GM19023 (cell line): Measurements from ENCODE around the gene NME2.
"Not testable (repeated sequence)": the region's sequence is repeated elsewhere in the genome, so short reads cannot be mapped to it uniquely, and the experiment has no call there.

ENCODE experiments used
- ATAC-seq: cut with Tn5 transposase; IDR thresholded peaks from one replicate; pipeline ENCODE4 v1.9.1; 2021; ENCODE audit warnings: mild to moderate bottlenecking, moderate library complexity; ENCODE audit not compliant: unreplicated experiment

Gene NME2

DNA sequence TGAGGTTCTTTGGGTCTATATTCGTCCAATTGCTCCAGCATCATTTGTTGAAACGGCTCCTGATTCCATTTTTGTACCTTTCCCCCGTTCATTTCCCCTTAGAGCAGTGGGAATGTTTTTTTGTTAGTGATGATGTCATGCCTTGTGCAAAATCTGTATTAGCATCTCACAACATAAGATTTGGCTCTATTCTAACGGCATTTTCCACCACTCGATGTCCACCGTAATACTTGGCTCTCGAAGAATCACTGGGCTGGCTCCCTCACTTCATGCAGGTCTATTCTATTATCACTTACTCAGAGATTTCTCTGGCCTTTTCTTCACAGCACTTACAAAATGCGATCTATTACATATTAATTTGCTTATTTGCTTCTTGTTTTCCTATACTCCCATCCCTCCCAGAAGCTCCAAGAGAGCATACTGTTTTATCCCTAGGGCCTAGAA, 13.4 kb upstream of the NME2 start:
- no peak for ATAC-seq

GRCh38 chr17:51153210-51154072, 12.8 kb upstream of the NME2 start, which contains the start of gene NME1:
NME1 (plus strand) TSS chr17:51153559; CDS start chr17:51155655, 2,096 bp downstream.
- ATAC-seq, result peak; percentile 84

GRCh38 chr17:51154176-51154575, 12.0 kb upstream of the NME2 start:
- ATAC-seq, result no peak

- no peak for ATAC-seq
Measured at GRCh38 chr17:51155416-51155815, 10.8 kb upstream of the NME2 start.

GRCh38 chr17:51159604-51160003, 6.6 kb upstream of the NME2 start:
- ATAC-seq, result no peak

- no peak for ATAC-seq
Measured at GRCh38 chr17:51161541-51161940, 4.7 kb upstream of the NME2 start.

DNA sequence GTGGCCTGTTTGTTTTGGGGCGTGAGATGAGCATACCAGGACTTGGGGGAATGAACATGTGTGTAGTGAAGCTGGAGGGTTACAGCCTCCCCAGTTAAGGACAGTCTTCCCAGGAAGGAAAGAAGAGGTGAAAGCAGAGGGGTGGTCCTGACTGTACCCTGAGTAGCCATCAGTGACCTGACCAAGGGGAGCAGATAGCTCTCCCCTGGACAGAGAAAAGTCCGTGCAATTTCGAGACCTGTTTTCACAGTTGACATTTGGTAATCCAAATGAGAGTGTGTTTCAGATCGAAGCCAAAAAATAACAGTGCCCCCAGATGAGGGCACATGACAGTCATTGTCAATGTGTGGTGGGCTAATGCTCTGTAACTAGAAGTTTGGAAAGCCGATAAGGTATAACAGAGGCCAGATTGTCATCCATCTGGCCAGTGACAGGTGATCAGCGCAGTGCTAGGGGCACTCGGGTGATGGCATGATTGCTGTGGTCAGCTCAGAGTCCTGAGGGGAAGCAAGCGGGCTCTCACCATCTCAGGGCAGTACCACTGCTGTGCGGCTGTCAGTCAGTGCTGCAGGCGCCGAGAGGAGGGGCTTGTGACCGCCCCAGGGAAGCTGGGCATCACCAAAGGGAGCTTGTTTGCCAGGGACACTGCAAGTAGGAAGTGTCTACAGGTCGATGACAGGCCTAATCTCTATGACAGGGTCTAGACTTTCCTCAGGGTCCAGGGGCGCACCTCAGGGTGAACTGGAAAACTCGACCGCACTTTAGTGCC, 1.1 kb upstream of the NME2 start:
- ATAC-seq, result no peak

DNA sequence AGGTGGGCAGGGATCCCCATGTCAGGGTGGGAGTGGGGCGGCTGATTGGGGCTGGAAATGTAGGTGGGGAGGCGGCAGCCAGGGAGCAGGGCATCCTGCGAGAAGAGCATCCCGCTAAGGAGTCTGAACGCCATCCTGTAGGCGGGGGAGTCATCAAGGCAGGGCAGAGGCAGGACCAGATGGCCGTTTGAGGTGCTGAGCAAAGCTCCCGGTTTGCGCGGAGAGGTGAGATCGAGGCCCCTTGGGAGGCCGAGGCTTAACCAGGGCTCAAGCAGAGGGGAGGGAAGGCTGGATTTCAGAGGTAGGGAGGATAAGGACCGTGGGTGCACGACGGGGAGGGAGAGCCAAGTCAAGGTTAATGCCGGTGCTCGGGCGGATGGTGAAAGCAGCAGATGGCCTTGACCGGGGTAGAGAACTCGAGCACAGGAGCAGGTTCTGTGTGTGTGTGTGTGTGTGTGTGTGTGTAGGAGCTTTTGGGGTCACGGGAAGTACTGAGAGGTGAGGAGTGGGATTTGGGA, 472 bp upstream of the NME2 start:
- peak; percentile 22 for ATAC-seq

DNA sequence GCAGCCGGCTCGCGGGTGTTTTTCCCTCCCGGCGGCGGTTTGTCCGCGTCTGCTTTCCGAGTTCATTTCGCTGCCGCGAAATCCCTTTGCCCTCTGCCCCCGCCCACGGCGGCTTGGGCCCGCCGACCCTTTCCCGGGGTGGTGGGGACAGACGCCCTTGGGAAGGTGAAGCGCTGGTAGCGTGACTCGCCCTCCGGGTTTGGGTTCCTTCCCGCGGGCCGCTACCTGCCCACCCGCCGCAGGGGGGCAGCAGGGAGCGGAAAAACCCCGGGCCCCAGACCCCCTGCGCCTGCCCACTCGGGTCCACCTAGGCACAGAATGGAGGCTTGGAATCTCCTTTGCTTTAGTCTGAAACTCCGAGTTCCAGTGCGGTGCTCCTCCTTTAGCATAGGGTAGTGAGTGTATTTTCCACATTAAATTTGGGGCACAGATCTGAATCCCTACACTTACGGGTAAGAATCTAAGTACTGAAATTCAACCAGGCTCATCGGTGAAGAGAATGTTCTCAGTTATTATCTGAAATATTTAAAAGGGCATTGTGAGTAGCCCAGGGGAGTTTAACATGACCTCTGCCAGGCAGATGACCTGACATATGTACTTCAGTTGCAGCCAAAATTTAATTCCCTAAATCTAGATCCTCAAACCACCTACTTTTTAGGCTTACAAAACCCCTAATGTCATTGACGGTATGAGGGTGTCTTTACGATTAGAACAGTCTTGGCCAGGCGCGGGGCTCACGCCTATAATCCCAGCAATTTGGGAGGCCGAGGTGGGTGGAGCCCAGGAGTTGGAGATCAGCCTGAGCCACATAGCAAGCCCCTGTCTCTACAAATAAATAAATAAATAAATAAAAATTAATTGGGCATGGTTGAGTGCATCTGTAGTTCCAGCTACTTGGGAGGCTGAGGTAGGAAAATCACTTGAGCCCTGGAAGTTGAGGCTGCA, 1.0 kb downstream of the NME2 start:
- peak; percentile 50 for ATAC-seq

DNA sequence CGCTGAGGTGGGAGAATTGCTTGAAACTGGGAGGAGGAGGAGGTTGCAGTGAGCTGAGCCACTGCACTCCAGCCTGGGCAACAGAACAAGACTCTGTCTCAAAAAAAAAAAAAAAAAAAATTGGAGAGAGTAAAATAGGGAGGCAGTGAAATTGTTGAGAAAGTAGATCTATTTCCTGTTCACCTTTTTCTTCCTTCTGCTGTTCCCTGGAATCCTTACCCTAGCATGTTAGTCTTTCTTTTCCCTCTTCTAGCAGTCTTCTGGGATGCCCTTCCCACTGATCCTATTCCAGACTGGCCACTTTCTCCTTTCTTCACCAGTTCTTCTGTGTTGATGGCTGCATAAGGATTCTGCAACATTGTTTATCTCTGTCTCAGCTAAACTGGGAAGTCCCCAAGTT, 3.1 kb downstream of the NME2 start:
- ATAC-seq, result no peak

DNA sequence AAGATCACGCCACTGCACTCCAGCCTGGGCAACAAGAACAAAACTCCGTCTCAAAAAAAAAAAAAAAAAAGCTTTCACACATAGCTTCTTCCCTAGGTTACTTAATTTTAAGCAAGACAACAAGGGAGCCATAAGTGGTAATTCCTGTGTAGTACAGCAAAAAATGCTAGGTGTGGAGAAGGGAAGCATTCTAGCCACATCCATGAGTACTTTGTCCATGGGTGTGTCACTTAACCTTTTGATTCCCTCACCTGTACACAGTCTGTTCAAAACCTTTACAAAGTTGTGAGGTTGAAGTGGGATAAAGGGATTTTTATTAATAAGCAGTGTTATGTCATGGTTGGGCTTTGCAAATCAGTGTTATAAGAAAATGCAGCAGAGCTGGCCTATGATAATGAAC, 4.5 kb downstream of the NME2 start:
- ATAC-seq, result no peak

DNA sequence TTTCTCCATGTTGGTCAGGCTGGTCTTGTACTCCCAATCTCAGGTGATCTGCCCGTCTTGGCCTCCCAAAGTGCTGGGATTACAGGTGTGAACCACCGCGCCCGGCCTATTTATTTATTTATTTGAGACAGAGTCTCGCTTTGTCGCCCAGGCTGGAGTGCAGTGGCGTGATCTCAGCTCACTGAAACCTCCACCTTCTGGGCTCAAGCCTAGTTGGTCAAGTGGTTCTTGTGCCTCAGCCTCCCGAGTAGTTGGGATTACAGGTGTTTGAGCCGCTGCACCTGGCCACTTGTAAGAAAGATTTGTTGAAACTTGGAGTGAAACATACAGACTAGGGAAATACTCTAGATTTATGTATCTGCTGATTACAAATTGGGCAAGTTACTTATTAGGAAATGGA, 5.8 kb downstream of the NME2 start:
- ATAC-seq, result not testable (repeated sequence)

GRCh38 chr17:51180486-51180885, 14.3 kb downstream of the NME2 start:
- no peak for ATAC-seq

GRCh38 chr17:51184124-51184523, 17.9 kb downstream of the NME2 start:
- no peak for ATAC-seq

- ATAC-seq, result no peak
Measured at GRCh38 chr17:51185763-51186332, 19.6 kb downstream of the NME2 start.

DNA sequence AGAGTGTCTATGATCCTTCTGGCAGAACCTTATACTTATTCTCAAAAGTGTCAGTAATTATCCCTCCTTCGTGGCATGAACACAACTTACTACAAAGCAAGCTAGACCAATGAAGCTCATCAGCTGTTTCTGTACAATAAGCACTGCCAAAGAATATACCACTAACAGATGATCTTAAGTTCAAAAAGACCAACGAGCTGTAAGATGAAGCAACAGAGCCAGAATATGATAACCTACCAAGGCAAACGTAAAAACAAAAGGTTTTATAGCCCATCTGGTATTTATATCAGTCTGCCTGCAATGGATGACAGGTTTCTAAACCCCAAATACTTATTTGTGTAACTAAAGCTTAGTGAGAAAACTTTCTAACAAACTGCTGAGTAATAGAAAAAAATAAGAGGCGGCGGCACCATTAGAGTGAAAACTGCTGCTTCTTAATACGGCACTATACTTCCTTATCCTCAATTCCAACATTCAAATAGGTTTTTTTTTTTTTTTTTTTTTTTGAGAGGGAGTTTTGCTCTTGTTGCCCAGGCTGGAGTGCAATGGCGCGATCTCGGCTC, 22.1 kb downstream of the NME2 start:
- ATAC-seq, result no peak

- ATAC-seq, result no peak
Measured at GRCh38 chr17:51189162-51189561, 23.0 kb downstream of the NME2 start.

GRCh38 chr17:51189628-51190027, 23.4 kb downstream of the NME2 start:
- ATAC-seq, result no peak

DNA sequence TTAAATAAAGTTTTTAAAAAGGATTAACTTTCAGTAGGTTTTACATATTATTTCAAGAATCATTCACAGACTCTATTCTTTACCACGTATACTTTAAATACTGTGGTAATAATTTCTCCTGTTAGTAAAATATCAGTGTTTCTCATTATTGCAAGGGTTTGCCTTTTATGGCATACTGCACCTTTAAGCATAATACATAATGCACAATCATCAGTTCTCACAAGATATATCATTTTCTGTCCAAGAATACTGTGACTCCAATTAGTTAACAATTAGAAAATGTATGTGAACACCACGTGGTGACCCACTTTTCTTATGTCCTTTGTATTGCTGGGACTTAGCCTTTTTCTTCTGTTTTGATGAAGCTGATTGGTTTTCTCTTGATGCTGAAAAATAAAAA, 25.7 kb downstream of the NME2 start:
- ATAC-seq, result no peak

DNA sequence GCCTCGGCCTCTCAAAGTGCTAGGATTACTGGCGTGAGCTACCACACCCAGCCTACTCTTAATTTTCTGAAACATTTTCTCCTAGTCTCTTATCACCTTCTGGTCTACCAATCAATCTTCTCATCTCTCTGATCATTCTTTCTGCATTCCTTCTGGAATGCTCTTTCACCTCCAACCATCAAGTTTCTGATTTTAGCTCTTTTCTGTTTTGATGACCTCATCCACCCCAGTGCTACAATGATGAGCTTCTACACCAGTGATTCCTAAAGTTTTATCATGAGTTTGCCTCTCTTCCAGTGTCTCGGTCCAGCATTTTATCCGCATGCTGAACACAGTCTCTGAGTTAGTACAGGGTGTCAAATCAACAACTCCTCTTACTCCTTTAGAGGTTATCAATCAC, 31.5 kb downstream of the NME2 start:
- ATAC-seq, result no peak
